GM18861 (cell line): ENCODE results near the gene FHOD3.

Experiments used
- ATAC-seq: cut with Tn5 transposase; IDR thresholded peaks from one replicate; pipeline ENCODE4 v1.9.1; 2021; ENCODE audit not compliant: unreplicated experiment

FHOD3 gene

DNA sequence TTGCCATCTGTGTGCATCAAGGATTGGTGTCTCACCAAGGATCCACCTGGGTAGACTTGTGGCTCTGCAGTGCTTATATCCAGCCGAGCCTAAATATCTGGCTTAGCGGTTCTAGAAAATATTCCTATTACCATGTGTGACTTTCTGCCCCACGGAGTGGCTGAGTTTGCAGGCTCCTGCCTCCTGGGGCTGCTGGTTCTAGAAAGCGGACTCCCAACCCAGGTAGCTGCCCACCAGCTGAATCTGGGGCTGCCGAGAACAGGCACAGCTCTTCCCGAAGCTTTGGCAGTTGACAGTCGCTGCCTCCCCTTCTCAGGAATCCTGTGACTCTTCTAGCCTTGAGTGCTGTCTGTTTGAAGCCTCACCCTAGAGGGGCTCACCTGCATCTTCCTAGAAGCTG, 426.7 kb downstream of the FHOD3 start:
- no peak for ATAC-seq

GRCh38 chr18:36724591-36725001, 427.1 kb downstream of the FHOD3 start:
- ATAC-seq = no peak

GRCh38 chr18:36728345-36728744, 430.8 kb downstream of the FHOD3 start:
- ATAC-seq = no peak

- ATAC-seq = no peak
Observed at GRCh38 chr18:36729197-36729596, 431.7 kb downstream of the FHOD3 start.

DNA sequence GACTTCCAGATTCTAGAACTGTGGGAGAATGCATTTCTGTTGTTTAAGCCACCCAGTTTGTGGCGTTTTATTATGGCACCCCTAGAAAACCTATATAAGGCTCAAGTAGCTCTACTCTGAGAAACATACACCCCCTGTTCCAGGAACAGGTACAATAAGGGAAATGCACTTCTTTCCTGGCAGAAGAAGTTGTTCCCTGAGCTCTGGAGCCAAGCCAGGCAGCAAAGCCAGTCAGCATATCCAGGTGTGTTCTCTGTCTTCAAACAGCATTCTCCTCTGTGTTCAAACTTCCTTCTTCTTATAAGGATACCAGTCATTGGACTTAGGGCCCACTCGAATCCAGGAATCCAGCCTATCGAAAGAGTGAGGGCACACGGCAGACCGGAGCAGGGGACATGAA, 434.8 kb downstream of the FHOD3 start:
- ATAC-seq = no peak

DNA sequence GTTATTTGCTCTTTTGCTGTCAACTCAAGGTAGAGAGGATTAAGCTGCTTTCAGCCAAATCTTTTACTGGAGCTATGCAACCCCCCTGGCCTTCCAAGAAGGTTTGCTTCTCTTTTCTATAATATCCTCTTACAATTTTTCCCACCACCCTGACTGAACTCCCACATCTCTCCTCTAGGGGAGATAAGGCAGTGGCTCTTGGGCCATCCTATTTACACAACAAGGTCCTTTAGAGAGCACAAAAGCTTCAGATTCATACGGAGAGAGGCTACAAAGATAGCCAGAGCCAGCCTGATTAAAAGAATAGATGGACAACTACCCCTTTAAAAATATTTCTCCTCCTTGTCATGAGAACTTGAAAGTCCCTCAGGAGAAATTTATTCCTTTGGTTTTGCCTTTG, 435.6 kb downstream of the FHOD3 start:
- no peak for ATAC-seq

- ATAC-seq = no peak
Observed at GRCh38 chr18:36734596-36734995, 437.1 kb downstream of the FHOD3 start.

GRCh38 chr18:36735130-36735529, 437.6 kb downstream of the FHOD3 start:
- no peak for ATAC-seq

- no peak for ATAC-seq
Observed at GRCh38 chr18:36736094-36736493, 438.6 kb downstream of the FHOD3 start.

DNA sequence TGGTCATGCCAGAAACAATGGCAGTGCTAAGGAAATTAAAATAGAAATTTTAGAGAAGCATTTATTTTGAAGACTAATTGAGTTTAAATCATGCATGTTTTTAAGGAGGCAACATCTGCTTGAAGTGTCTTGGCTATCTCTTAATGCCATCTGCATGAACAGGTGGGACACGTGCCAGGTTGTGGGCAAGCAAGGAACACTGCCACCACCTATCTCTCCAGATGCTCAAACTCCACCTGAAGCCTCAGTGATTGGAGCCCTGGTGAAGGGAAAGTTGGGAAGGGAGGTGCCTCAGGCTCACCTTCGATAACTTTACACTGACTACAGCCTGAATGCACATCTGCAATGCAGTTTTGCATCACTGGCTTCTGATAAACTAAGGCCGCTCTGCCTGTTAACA, 439.8 kb downstream of the FHOD3 start:
- no peak for ATAC-seq

GRCh38 chr18:36744261-36744876, 446.9 kb downstream of the FHOD3 start:
- no peak for ATAC-seq

GRCh38 chr18:36745219-36745975, 447.9 kb downstream of the FHOD3 start:
- ATAC-seq = no peak

- no peak for ATAC-seq
Observed at GRCh38 chr18:36752929-36753865, 455.7 kb downstream of the FHOD3 start.

- ATAC-seq = no peak
Observed at GRCh38 chr18:36756242-36756641, 458.7 kb downstream of the FHOD3 start.

DNA sequence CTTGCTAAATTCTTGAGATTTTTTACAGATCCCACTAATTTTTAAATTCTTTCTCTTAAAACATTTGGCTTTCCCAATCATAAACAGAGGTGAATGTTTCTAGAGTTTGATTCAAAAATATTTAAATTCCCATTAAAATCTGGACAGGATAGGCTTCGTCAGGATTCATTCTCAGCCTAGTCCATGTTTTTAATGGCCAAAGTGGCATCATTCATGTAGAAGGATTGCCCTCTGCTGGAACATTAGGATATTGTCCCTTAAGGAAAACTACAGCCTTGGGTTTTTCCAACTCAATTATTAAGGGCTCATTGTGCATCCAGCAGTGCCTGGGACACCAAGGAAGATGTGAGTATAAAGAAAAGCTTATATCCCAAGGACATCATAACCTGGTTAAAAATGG, 459.6 kb downstream of the FHOD3 start:
- ATAC-seq = no peak

DNA sequence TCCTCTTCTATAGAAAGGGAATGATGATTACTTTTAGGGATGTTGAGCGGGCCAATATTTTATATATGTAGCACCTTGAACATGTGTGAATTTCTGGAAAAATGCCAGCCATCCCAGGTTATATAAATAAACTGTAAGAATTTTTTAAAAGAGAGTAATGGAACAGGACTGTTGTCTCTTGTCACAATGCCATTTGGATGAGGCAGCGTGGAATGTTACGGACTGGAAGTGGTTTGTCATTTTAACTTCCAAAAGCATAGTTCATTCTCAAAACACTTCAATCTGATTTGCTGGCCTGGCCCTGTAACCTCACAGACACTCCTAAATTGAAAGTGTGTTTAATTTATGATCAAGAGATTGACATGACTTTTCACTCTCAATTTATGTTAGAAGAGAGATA, 460.5 kb downstream of the FHOD3 start:
- no peak for ATAC-seq

GRCh38 chr18:36758623-36759022, 461.1 kb downstream of the FHOD3 start:
- no peak for ATAC-seq

- no peak for ATAC-seq
Observed at GRCh38 chr18:36759167-36759776, 461.8 kb downstream of the FHOD3 start.

DNA sequence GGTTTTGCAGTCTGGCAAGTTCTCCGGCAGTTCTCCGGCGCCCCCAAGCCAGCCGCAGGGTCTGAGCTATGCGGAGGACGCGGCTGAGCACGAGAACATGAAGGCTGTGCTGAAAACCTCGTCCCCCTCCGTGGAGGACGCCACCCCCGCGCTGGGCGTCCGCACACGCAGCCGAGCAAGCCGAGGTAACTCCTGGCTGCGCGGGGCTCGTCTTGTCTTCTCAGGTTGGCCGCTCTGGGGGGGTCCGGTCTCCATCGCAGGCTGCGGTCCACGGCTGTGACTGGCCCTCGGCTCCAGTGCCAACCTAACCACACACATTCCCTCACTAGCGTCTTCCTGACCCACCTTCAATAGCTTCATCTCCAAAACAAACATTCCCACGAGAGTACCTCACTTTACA, 463.1 kb downstream of the FHOD3 start:
- no peak for ATAC-seq

DNA sequence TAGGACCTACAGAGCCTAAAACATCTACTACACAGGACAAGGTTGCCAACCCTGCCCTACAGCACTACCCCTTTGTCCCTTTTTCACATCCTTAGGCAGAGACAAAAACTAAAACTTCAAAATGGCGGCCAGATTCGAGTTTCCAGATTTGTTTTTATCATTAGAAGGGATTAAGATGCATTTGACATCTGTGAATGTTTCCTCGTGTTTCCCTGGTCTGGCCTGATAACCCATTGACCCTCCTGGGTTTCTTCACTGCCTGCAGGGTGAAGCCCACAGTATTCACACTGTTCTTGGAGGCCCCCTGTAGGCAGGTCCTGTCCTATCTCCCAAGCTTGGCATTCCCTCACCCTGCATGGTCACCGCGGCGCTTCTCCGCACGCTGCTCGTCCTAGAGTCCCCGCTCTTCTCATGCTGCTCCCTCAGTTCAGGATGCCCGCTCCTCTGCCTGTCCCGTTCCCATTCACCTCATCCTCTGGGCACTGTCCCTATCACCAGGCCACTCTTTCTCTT, 463.7 kb downstream of the FHOD3 start:
- no peak for ATAC-seq

DNA sequence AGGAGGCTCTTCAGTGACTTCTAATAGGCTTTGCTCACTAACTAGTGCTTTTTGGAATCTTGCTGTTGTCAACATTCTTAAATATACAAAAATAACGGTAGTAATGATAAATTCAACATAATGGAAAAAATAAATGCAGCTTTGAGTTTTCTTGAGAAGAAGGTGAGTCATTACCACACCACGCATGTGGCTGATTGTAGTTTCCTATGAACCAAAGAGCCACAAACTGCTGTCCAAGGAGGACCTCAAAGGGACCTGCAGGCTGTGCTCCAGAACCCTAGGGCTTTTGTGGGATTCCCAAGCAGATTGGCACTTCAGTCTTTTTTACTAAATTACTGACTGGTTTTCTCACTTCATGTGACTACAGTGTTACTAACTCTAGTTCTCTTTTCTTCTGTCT, 464.6 kb downstream of the FHOD3 start:
- no peak for ATAC-seq
